Kidney (tissue), 14 donors: ENCODE data around the gene COL8A2. TPM values are rescaled to one million over a fixed set of nuclear protein-coding genes. Genes with fewer than 3 reads are reported as not detected.
"Not testable (repeated sequence)": the region's sequence is repeated elsewhere in the genome, so short reads cannot be mapped to it uniquely, and the experiment has no call there.

Source experiments
- DNase-seq, 5 donors: peaks; one replicate each; pipeline ENCODE4 v3.0.0-alpha.2; 2013 to 2020
- FAIRE-seq: peaks from 2 replicates; lab custom pipeline; 2012; peaks lifted over from hg19 to GRCh38; lab: Jason Lieb, UNC
- H3K27ac ChIP-seq, 2 donors: one replicate each; pipeline ENCODE4 v1.7.0; 2013; ENCODE audit warnings: low read depth in 2 of 2, low read length in 2 of 2, inconsistent platforms in 1 of 2
- H3K27me3 ChIP-seq: one replicate; pipeline ENCODE4 v1.7.1; 2013; ENCODE audit warnings: low read length, inconsistent platforms; ENCODE audit not compliant: control insufficient read depth, insufficient read depth
- H3K36me3 ChIP-seq, 3 donors: one replicate each; pipeline versions ENCODE4 v1.7.0 to v1.7.1; 2013; ENCODE audit warnings: low read length in 3 of 3, control low read depth in 1 of 3, inconsistent platforms in 1 of 3; ENCODE audit not compliant: insufficient read depth in 3 of 3, control insufficient read depth in 2 of 3
- H3K4me1 ChIP-seq, 3 donors: one replicate each; pipeline versions ENCODE4 v1.7.0 to v1.7.1; 2013; ENCODE audit warnings: low read length in 3 of 3, inconsistent platforms in 1 of 3, low read depth in 1 of 3; ENCODE audit not compliant: control insufficient read depth in 2 of 3, insufficient read depth in 2 of 3
- H3K4me3 ChIP-seq, 3 donors: one replicate each; pipeline versions ENCODE4 v1.7.0 to v1.8.1; 2013; ENCODE audit warnings: low read length in 3 of 3, control low read depth in 1 of 3, inconsistent platforms in 1 of 3
- H3K9ac ChIP-seq, 3 donors: one replicate each; pipeline versions ENCODE4 v1.7.0 to v1.7.1; 2013; ENCODE audit warnings: low read length in 3 of 3, control low read depth in 1 of 3, inconsistent platforms in 1 of 3
- H3K9me3 ChIP-seq, 3 donors: one replicate each; pipeline versions ENCODE4 v1.7.0 to v1.7.1; 2013; ENCODE audit warnings: low read length in 3 of 3, control low read depth in 1 of 3, inconsistent platforms in 1 of 3; ENCODE audit not compliant: control insufficient read depth in 2 of 3, insufficient read depth in 1 of 3
- CTCF ChIP-seq: IDR thresholded peaks from 3 replicates; pipeline ENCODE4 v1.5.1; 2012; ENCODE audit warnings: mild to moderate bottlenecking, moderate library complexity, borderline replicate concordance; ENCODE audit not compliant: insufficient read depth; ENCODE audit errors: extremely low read depth
- intact Hi-C: fragments of 100-400 bp; cut with DNase I; formaldehyde crosslinking; loops from one replicate; pipeline ENCODE4 v1.11.1; 2022
- polyA plus RNA-seq: library from polyadenylated mRNA; stranded (reverse); fragments of 350-450 nt; fragmentation: Illumina TruSeq; extraction: RNeasy Lipid Tissue Mini Kit (QIAGEN cat#74804); gene quantifications from one replicate; pipeline ENCODE4 v1.2.3, GENCODE V29; 2014; ENCODE audit warnings: low read depth, low replicate concordance; ENCODE audit not compliant: insufficient read depth
- total RNA-seq: library from RNA; stranded (reverse); fragmentation: NEBNext Ultra II Directional; extraction: Animal tissue kit (Norgen Biotek cat#: 25700); gene quantifications from one replicate; pipeline ENCODE4 v1.2.1, GENCODE V29; 2021
- donor health status: control.
- donor health status: control.
- donor health status: control.
- donor health status: control.
- donor health status: control.
- donor health status: DM: yes; HTN: yes; CAD: no.
- donor health status: Normal renal cell carcinoma (clear cell type).

Gene COL8A2
- total and polyA plus RNA-seq, 2 donors from 2014 or later: 0.90 to 6.4 TPM

DNA sequence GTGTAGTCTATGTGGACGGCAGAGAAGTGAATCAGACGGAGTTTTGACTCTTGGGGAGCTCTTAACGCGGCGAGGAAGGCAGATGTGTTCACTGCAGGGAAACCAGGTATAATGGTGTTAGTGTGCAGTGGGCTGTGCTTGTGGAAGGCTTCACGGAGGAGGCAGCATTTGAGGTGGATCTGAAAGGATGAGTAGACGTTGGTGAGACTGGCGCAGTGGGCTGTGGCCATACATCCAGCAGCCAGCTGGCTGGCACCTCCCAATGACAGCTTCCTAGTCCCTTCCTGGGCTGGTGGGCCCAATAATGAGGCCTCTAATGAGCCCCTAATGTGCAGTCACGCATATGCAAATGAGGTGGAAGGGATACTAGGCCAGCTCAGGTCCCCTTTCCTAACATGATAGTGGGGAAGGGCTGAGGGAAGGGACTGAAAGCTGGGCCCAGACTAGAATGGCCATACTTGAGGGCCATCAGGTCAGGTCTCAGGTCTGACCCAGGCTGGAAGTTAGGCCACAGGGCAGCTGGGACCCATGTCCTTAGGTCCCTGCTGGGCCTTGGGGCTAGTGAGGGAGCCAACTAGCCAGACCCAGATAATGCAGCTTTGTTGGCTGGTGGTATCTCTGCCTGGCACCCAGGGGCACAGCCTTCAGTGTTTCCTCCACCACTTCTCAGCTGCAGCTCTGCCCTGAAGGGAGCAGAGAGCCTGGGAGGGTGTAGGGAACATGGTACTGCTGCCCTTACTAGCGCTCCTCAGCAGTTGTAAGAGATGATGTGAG lies 34.8 kb upstream of the COL8A2 start:
- Histone ChIP-seq H3K27me3 (no peaks in the 10 kb centered on the region), H3K9me3 (no peaks in the 10 kb centered on the region), H3K4me1 (peaks cover 0 to 37% (median 26%) of the 10 kb centered on the region in 3 donors), H3K4me3 (no peak overlapping the region), H3K27ac (peak overlapping the region in 1 of 2 donors; percentile 45), H3K9ac (no peak overlapping the region), H3K36me3 (peaks cover 0 to 5% (median 0%) of the 10 kb centered on the region in 3 donors)
- no peak for TF ChIP-seq CTCF
- intact Hi-C loops: no loop called here
- no peak for FAIRE-seq
- no peak for DNase-seq

DNA sequence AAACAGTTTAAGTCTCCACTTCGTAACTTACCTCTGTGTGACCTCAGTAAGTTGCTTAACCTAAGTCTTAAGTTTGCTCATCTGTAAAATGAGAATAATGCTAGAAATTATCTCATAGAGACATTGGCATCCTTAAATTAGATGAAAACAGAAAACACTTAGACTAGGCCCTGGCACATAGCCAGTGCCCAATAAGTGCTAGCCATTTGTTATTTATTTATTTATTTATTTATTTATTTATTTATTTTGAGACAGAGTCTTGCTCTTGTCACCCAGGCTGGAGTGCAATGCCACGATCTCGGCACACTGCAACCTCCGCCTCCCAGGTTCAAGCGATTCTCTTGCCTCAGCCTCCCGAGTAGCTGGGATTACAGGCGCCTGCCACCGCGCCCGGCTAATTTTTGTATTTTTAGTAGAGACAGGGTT lies 33.8 kb upstream of the COL8A2 start:
- H3K27ac ChIP-seq, H3K9ac ChIP-seq, FAIRE-seq, intact Hi-C loops, DNase-seq, H3K4me3 ChIP-seq, H3K27me3 ChIP-seq, H3K9me3 ChIP-seq, H3K36me3 ChIP-seq: not testable (repeated sequence)
- peaks cover 0 to 38% (median 28%) of the 10 kb centered on the region in 3 donors for H3K4me1 ChIP-seq

GRCh38 chr1:36157973-36158826 lies 33.2 kb upstream of the COL8A2 start:
- Histone ChIP-seq H3K4me1 (peaks cover 0 to 38% (median 28%) of the 10 kb centered on the region in 3 donors), H3K4me3 (peak overlapping the region in 1 of 3 donors; percentile 87), H3K9ac (peak overlapping the region in 1 of 3 donors; percentile 78), H3K36me3 (peaks cover 0 to 5% (median 0%) of the 10 kb centered on the region in 3 donors), H3K9me3 (no peaks in the 10 kb centered on the region), H3K27ac (peak overlapping the region; percentile 18 to 94), H3K27me3 (no peaks in the 10 kb centered on the region)
- no peak for TF ChIP-seq CTCF
- no peak for FAIRE-seq
- intact Hi-C loops: no loop called here
- DNase-seq: no peak
